Ovary (tissue), 9 donors: Measurements from ENCODE around the gene SH3BGRL2. TPM values are rescaled to one million over a fixed set of nuclear protein-coding genes. Genes with fewer than 3 reads are reported as not detected.

ENCODE experiments used
- DNase-seq, 5 donors: peaks; one replicate each; pipeline ENCODE4 v3.0.0-alpha.2; 2019 to 2020
- H3K27ac ChIP-seq, 2 donors: fragments of 200-600 bp; one replicate each; pipeline versions ENCODE4 v1.5.1 to v1.8.0; 2019 to 2022
- H3K27me3 ChIP-seq: fragments of 200-600 bp; one replicate; pipeline ENCODE4 v1.8.0; 2022
- H3K36me3 ChIP-seq: fragments of 200-600 bp; sonication (generic); one replicate; pipeline ENCODE4 v1.5.1; 2019
- H3K4me1 ChIP-seq: one replicate; pipeline ENCODE4 v1.8.1; 2013; ENCODE audit warnings: mild to moderate bottlenecking, moderate library complexity; ENCODE audit not compliant: insufficient read depth
- H3K4me3 ChIP-seq: fragments of 200-600 bp; sonication (generic); one replicate; pipeline ENCODE4 v1.5.1; 2017
- H3K9me3 ChIP-seq, 2 donors: fragments of 200-600 bp in 1 of 2; sonication (generic) in 1 of 2; one replicate each; pipeline versions ENCODE4 v1.5.1 to v1.8.1; 2013 to 2019; ENCODE audit warnings: mild to moderate bottlenecking in 1 of 2, moderate library complexity in 1 of 2
- CTCF ChIP-seq, 3 donors: fragments of 450-650 bp in 2 of 3; fragments of 200-600 bp in 1 of 3; IDR thresholded peaks; one replicate each; pipeline versions ENCODE4 v1.5.1 to v1.8.0; 2016 to 2022; ENCODE audit warnings: antibody characterized with exemption in 3 of 3, mild to moderate bottlenecking in 1 of 3
- EP300 ChIP-seq: sonication (generic); formaldehyde crosslinking; IDR thresholded peaks from one replicate; pipeline ENCODE4 v1.6.1; 2017; ENCODE audit warnings: antibody characterized with exemption
- POLR2A ChIP-seq: fragments of 450-650 bp; IDR thresholded peaks from one replicate; pipeline ENCODE4 v1.6.1; 2017; ENCODE audit warnings: antibody characterized with exemption, mild to moderate bottlenecking, moderate library complexity
- WGBS, 3 donors: extraction: QIAGEN DNeasy Blood & Tissue Kit in 1 of 3; methylation state at CpG; one replicate each; pipeline versions ENCODE4 v1.1.5 to v1.1.7; 2013 to 2017; 5-methylcytosine and 5-hydroxymethylcytosine counted together
- intact Hi-C, 4 donors: fragments of 100-400 bp; cut with DNase I; formaldehyde crosslinking; loops; one replicate each; pipeline versions ENCODE4 v1.11.0 to v1.15.1; 2022 to 2023
- polyA plus RNA-seq, 2 donors: library from polyadenylated mRNA; stranded (reverse); fragments of 200-250 nt in 1 of 2; fragments of 350-450 nt in 1 of 2; fragmentation: Illumina TruSeq in 1 of 2; extraction: RNeasy Lipid Tissue Mini Kit (QIAGEN cat#74804) in 1 of 2; gene quantifications; one replicate each; pipeline ENCODE4 v1.2.3, GENCODE V29; 2013 to 2014
- total RNA-seq, 7 donors: library from RNA; depleted of rRNA in 2 of 7; stranded (reverse); fragments of >200 nt in 2 of 7; fragmentation: NEBNext Ultra II Directional in 3 of 7; extraction: Animal tissue kit (Norgen Biotek cat#: 25700) in 3 of 7; gene quantifications; one replicate each; pipeline versions ENCODE4 v1.1.0 to v1.2.4, GENCODE V29; 2016 to 2023
- donor health status: DM: no; HTN: no; CAD: no; lungs with moderate emphysema.
- donor health status: DM: no; HTN: no; CAD: no.
- donor health status: Bipolar disorder and iron deficiency.
- donor health status: DM: yes; HTN: yes; CAD: no.
- donor health status: DM: no; HTN: no; CAD: no.
- donor health status: DM: yes; HTN: yes; CAD: no.

SH3BGRL2 gene
- total and polyA plus RNA-seq, 9 donors, result 3.8 to 19.0 (median 8.1) TPM

DNA sequence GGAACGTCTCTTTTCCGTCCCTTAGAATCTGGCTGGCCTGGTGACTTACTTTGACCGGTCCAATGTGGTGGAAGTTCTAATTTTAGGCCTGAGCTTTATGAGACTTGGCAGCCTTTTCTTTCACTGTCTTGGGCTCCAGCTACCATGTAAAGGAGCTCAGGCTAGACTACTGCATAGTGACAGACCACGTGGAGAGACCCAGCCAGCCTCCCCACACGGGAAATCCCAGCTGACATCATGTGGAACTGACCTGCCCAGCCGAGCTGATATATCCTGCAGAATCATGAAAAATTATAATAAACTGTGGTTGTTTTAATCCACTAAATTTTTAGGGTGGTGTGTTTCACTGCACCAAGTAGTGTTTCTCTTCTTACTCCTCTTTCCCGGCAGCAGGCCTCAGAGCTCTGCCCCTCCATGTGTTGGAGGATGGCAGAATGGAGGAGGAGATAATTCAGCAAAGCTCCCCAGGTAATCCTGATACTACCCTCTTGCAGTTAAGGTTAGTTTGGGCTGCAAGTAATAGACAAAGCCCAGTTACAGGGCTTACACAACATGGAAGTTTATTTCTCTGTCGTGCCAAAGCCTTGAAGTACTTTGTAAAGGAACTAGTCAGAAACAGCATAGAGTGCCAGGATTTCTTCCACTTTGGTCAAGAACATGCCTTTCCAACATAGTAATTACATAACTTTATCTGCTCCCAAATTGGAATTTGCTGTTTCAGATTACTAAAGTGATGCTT, 87.5 kb downstream of the SH3BGRL2 start:
- no peaks in the 10 kb centered on the region for H3K27me3 ChIP-seq
- no peak overlapping the region for H3K4me3 ChIP-seq
- H3K36me3 ChIP-seq, result no peaks in the 10 kb centered on the region
- H3K4me1 ChIP-seq, result no peaks in the 10 kb centered on the region
- H3K27ac ChIP-seq, result no peak overlapping the region
- DNase-seq, result no peak
- H3K9me3 ChIP-seq, result no peaks in the 10 kb centered on the region
- intact Hi-C loops, result no loop called here
- 86 to 90% (median 88%) methylated on average over 8 of the region's 8 CpGs for WGBS, 3 donors
- TF ChIP-seq EP300 (no peak), CTCF (IDR thresholded peaks at IDR 0.05) (no peak), POLR2A (no peak)

GRCh38 chr6:79719248-79719960, 88.3 kb downstream of the SH3BGRL2 start:
- Histone ChIP-seq H3K9me3 (no peaks in the 10 kb centered on the region), H3K36me3 (no peaks in the 10 kb centered on the region), H3K4me1 (no peaks in the 10 kb centered on the region), H3K27me3 (no peaks in the 10 kb centered on the region), H3K27ac (no peak overlapping the region), H3K4me3 (no peak overlapping the region)
- DNase-seq, result no peak
- WGBS, 3 donors, result 69 to 79% (median 71%) methylated on average over 6 of the region's 6 CpGs
- intact Hi-C loops, result no loop called here
- no peak for TF ChIP-seq POLR2A
- TF ChIP-seq CTCF (IDR thresholded peaks at IDR 0.05), result no peak
- TF ChIP-seq EP300, result no peak

DNA sequence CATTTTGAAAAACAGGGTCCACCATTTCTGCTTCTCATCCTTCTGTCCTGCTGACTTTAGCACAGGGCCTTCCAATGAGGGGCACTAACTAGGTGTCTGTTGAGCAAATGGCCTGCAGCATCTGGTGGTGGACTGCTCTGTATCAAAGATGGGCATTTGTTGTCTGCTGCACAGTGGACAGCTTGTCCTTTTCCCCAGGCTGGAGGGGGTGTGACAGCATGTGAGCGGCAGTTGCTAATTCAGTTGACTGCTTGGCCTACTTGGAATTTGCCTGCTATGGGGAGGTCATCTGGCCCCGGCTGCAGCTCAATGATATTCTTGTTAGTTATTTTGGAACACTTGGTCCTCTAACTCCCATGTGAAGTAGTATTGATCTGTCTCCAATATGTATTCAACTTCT, 93.7 kb downstream of the SH3BGRL2 start:
- WGBS, 3 donors, result 78 to 86% (median 83%) methylated on average over 2 of the region's 2 CpGs
- Histone ChIP-seq H3K9me3 (no peaks in the 10 kb centered on the region), H3K4me3 (no peak overlapping the region), H3K4me1 (no peaks in the 10 kb centered on the region), H3K27ac (no peak overlapping the region), H3K27me3 (no peaks in the 10 kb centered on the region), H3K36me3 (no peaks in the 10 kb centered on the region)
- TF ChIP-seq EP300 (no peak), POLR2A (no peak), CTCF (IDR thresholded peaks at IDR 0.05) (no peak)
- DNase-seq, result no peak
- intact Hi-C loops, result no loop called here

GRCh38 chr6:79731471-79731870, 100.3 kb downstream of the SH3BGRL2 start:
- no peaks in the 10 kb centered on the region for H3K27me3 ChIP-seq
- no peak overlapping the region for H3K4me3 ChIP-seq
- TF ChIP-seq CTCF (IDR thresholded peaks at IDR 0.05) (no peak), POLR2A (no peak), EP300 (no peak)
- intact Hi-C loops, result no loop called here
- no peaks in the 10 kb centered on the region for H3K9me3 ChIP-seq
- no peaks in the 10 kb centered on the region for H3K36me3 ChIP-seq
- no peaks in the 10 kb centered on the region for H3K4me1 ChIP-seq
- DNase-seq, result no peak
- no peak overlapping the region for H3K27ac ChIP-seq
- 89 to 90% (median 90%) methylated on average over 4 of the region's 4 CpGs for WGBS, 3 donors
